Activated naive CD4-positive, alpha-beta T cell treated with anti-CD3 and anti-CD28 coated beads for 36 hours (primary cell): ENCODE data around the gene SLC6A8. TPM values are rescaled to one million over a fixed set of nuclear protein-coding genes. Genes with fewer than 3 reads are reported as not detected.

Experiments
- CTCF ChIA-PET: fragments of 350-600 bp; sonication (Branson Sonifier 250); formaldehyde crosslinking; loops from one replicate; lab custom pipeline; 2021; ENCODE audit warnings: antibody characterized with exemption; lab: Charles Lee
- DNase-seq: peaks from one replicate; pipeline ENCODE4 v3.0.0-alpha.2; 2020
- H3K27ac Mint-ChIP-seq: one replicate; pipeline ENCODE4 v1.8.0; 2021; ENCODE audit warnings: mild to moderate bottlenecking, mixed read lengths
- H3K27me3 Mint-ChIP-seq: one replicate; pipeline ENCODE4 v1.8.0; 2021; ENCODE audit warnings: low read depth, mixed read lengths
- H3K36me3 Mint-ChIP-seq: one replicate; pipeline ENCODE4 v1.8.0; 2021; ENCODE audit warnings: low read depth, mixed read lengths
- H3K4me1 Mint-ChIP-seq: one replicate; pipeline ENCODE4 v1.8.0; 2021; ENCODE audit warnings: low read depth, mixed read lengths
- H3K4me3 Mint-ChIP-seq: one replicate; pipeline ENCODE4 v1.8.0; 2021; ENCODE audit warnings: mild to moderate bottlenecking, moderate library complexity, mixed read lengths
- H3K9me3 Mint-ChIP-seq: one replicate; pipeline ENCODE4 v1.8.0; 2021; ENCODE audit warnings: mixed read lengths
- intact Hi-C: fragments of 100-400 bp; cut with micrococcal nuclease; formaldehyde crosslinking; loops from one replicate; pipeline ENCODE4 v1.15.1; 2023
- total RNA-seq, 2 experiments: library from RNA; stranded (reverse); gene quantifications; one replicate each; pipeline ENCODE4 v1.2.3, GENCODE V29; 2021

Gene SLC6A8
- total RNA-seq, 2 experiments from 2014 or later = 0.32 to 0.41 TPM

- Mint-ChIP-seq H3K27ac (no peak overlapping the region), H3K27me3 (peaks cover 16% of the 10 kb centered on the region), H3K9me3 (no peaks in the 10 kb centered on the region), H3K4me1 (peaks cover 2% of the 10 kb centered on the region), H3K36me3 (no peaks in the 10 kb centered on the region), H3K4me3 (no peak overlapping the region)
- DNase-seq = no peak
- intact Hi-C loops = loop anchor here (1.0 kb wide), 3 partner anchors 40 to 111 kb away; no protein-coding TSS in a partner anchor
- CTCF ChIA-PET = interaction anchor here (1.2 to 3.0 kb wide), 5 partner anchors 12 to 110 kb away, joined by 3 to 12 read pairs (median 4); no protein-coding TSS in a partner anchor
Observed at GRCh38 chrX:153649915-153650782, 37.6 kb upstream of the SLC6A8 start.

- CTCF ChIA-PET = interaction anchor here (1.3 to 3.0 kb wide), 3 partner anchors 11 to 112 kb away, joined by 4 to 8 read pairs (median 7); no protein-coding TSS in a partner anchor
- H3K36me3 Mint-ChIP-seq = no peaks in the 10 kb centered on the region
- no peak overlapping the region for H3K4me3 Mint-ChIP-seq
- intact Hi-C loops = no loop called here
- H3K4me1 Mint-ChIP-seq = peaks cover 2% of the 10 kb centered on the region
- H3K9me3 Mint-ChIP-seq = no peaks in the 10 kb centered on the region
- peaks cover 9% of the 10 kb centered on the region for H3K27me3 Mint-ChIP-seq
- H3K27ac Mint-ChIP-seq = no peak overlapping the region
- no peak for DNase-seq
Observed at GRCh38 chrX:153650959-153651358, 36.8 kb upstream of the SLC6A8 start.

GRCh38 chrX:153651540-153652079 is 36.1 kb upstream of the SLC6A8 start:
- no peak for DNase-seq

GRCh38 chrX:153653556-153653955 is 34.2 kb upstream of the SLC6A8 start:
- intact Hi-C loops = no loop called here
- no peaks in the 10 kb centered on the region for H3K9me3 Mint-ChIP-seq

More at GRCh38 chrX:153651540-153652079, 36.1 kb upstream of the SLC6A8 start:
- CTCF ChIA-PET = interaction anchor here (1.1 to 3.0 kb wide), 4 partner anchors 10 to 113 kb away, joined by 3 to 8 read pairs (median 6); no protein-coding TSS in a partner anchor
- Mint-ChIP-seq H3K4me3 (no peak overlapping the region), H3K27me3 (peaks cover 4% of the 10 kb centered on the region), H3K27ac (no peak overlapping the region), H3K4me1 (no peaks in the 10 kb centered on the region), H3K9me3 (no peaks in the 10 kb centered on the region), H3K36me3 (no peaks in the 10 kb centered on the region)
- intact Hi-C loops = no loop called here

GRCh38 chrX:153657161-153657560 is 30.6 kb upstream of the SLC6A8 start:
- Mint-ChIP-seq H3K27me3 (peaks cover 3% of the 10 kb centered on the region), H3K4me3 (no peak overlapping the region), H3K4me1 (no peaks in the 10 kb centered on the region), H3K36me3 (no peaks in the 10 kb centered on the region), H3K9me3 (no peaks in the 10 kb centered on the region), H3K27ac (no peak overlapping the region)
- CTCF ChIA-PET = interaction anchor here (0.7 to 2.5 kb wide), 8 partner anchors 8 to 152 kb away, joined by 3 to 9 read pairs (median 4); partner anchors contain the start of gene DUSP9
- intact Hi-C loops = no loop called here
- no peak for DNase-seq

More at GRCh38 chrX:153653556-153653955, 34.2 kb upstream of the SLC6A8 start:
- Mint-ChIP-seq H3K27ac (no peak overlapping the region), H3K4me1 (no peaks in the 10 kb centered on the region), H3K36me3 (no peaks in the 10 kb centered on the region), H3K4me3 (no peak overlapping the region), H3K27me3 (peaks cover 3% of the 10 kb centered on the region)
- DNase-seq = no peak
- CTCF ChIA-PET = interaction anchor here (0.9 to 1.5 kb wide), 2 partner anchors 14 to 44 kb away, joined by 3 to 4 read pairs; no protein-coding TSS in a partner anchor

GRCh38 chrX:153659268-153659667 is 28.5 kb upstream of the SLC6A8 start:
- no peaks in the 10 kb centered on the region for H3K4me1 Mint-ChIP-seq
- H3K27me3 Mint-ChIP-seq = peaks cover 3% of the 10 kb centered on the region
- intact Hi-C loops = no loop called here
- no peak for DNase-seq
- no peaks in the 10 kb centered on the region for H3K9me3 Mint-ChIP-seq
- H3K4me3 Mint-ChIP-seq = no peak overlapping the region
- H3K36me3 Mint-ChIP-seq = no peaks in the 10 kb centered on the region
- CTCF ChIA-PET = interaction anchor here (1.2 to 2.3 kb wide), 3 partner anchors 9 to 119 kb away, joined by 4 to 7 read pairs (median 4); no protein-coding TSS in a partner anchor
- no peak overlapping the region for H3K27ac Mint-ChIP-seq

- Mint-ChIP-seq H3K27me3 (peaks cover 9% of the 10 kb centered on the region), H3K9me3 (no peaks in the 10 kb centered on the region)
- CTCF ChIA-PET = interaction anchor here (0.6 to 1.8 kb wide), 8 partner anchors 11 to 96 kb away, joined by 3 to 8 read pairs (median 4); no protein-coding TSS in a partner anchor
Observed at GRCh38 chrX:153662266-153662665, 25.5 kb upstream of the SLC6A8 start.

GRCh38 chrX:153665726-153666306 is 21.9 kb upstream of the SLC6A8 start:
- Mint-ChIP-seq H3K4me1 (peaks cover 6% of the 10 kb centered on the region), H3K36me3 (no peaks in the 10 kb centered on the region)
- intact Hi-C loops = loop anchor here (10.0 kb wide), 1 partner anchor 631 kb away; no protein-coding TSS in a partner anchor

More at GRCh38 chrX:153662266-153662665, 25.5 kb upstream of the SLC6A8 start:
- peak; percentile 69 for DNase-seq
- Mint-ChIP-seq H3K27ac (no peak overlapping the region), H3K4me3 (peak overlapping the region; percentile 57), H3K36me3 (no peaks in the 10 kb centered on the region), H3K4me1 (no peaks in the 10 kb centered on the region)
- intact Hi-C loops = loop anchor here (1.0 to 10.0 kb wide), 4 partner anchors 52 to 703 kb away; no protein-coding TSS in a partner anchor

GRCh38 chrX:153667281-153667955 is 20.3 kb upstream of the SLC6A8 start:
- intact Hi-C loops = loop anchor here (10.0 kb wide), 1 partner anchor 633 kb away; no protein-coding TSS in a partner anchor
- Mint-ChIP-seq H3K4me1 (peaks cover 6% of the 10 kb centered on the region), H3K9me3 (no peaks in the 10 kb centered on the region), H3K27me3 (peaks cover 6% of the 10 kb centered on the region), H3K4me3 (peak overlapping the region; percentile 70), H3K27ac (no peak overlapping the region), H3K36me3 (no peaks in the 10 kb centered on the region)
- CTCF ChIA-PET = interaction anchor here (0.6 to 4.7 kb wide), 24 partner anchors 8 to 708 kb away, joined by 3 to 49 read pairs (median 4); partner anchors contain the start of gene SLC6A8
- DNase-seq = no peak

More at GRCh38 chrX:153665726-153666306, 21.9 kb upstream of the SLC6A8 start:
- CTCF ChIA-PET = interaction anchor here (1.5 to 4.7 kb wide), 3 partner anchors 55 to 127 kb away, joined by 4 to 49 read pairs (median 16); no protein-coding TSS in a partner anchor
- Mint-ChIP-seq H3K4me3 (no peak overlapping the region), H3K27me3 (peaks cover 9% of the 10 kb centered on the region), H3K9me3 (no peaks in the 10 kb centered on the region), H3K27ac (no peak overlapping the region)
- DNase-seq = no peak

GRCh38 chrX:153667956-153668396 is 19.8 kb upstream of the SLC6A8 start:
- CTCF ChIA-PET = interaction anchor here (0.6 to 4.7 kb wide), 25 partner anchors 8 to 140 kb away, joined by 3 to 49 read pairs (median 4); partner anchors contain the start of gene SLC6A8
- H3K27me3 Mint-ChIP-seq = peaks cover 8% of the 10 kb centered on the region
- H3K9me3 Mint-ChIP-seq = no peaks in the 10 kb centered on the region
- peak; percentile 86 for DNase-seq
- H3K27ac Mint-ChIP-seq = no peak overlapping the region
- intact Hi-C loops = loop anchor here (1.0 to 10.0 kb wide), 5 partner anchors 59 to 633 kb away; partner anchors contain the start of gene CCNQ
- no peaks in the 10 kb centered on the region for H3K36me3 Mint-ChIP-seq
- peak overlapping the region; percentile 70 for H3K4me3 Mint-ChIP-seq
- H3K4me1 Mint-ChIP-seq = peaks cover 8% of the 10 kb centered on the region
